Activated CD4-positive, alpha-beta T cell treated with anti-CD3 and anti-CD28 coated beads, Interleukin-2, amount 50 U/mL, for 24 hours (primary cell): ENCODE data around the gene USP10.
"Not testable (repeated sequence)": the region's sequence is repeated elsewhere in the genome, so short reads cannot be mapped to it uniquely, and the experiment has no call there.

Source experiments
- DNase-seq, 2 donors: peaks; one replicate each; pipeline ENCODE4 v3.0.0-alpha.2; 2020; ENCODE audit warnings: low read depth in 1 of 2, low spot score in 1 of 2

USP10 gene

DNA sequence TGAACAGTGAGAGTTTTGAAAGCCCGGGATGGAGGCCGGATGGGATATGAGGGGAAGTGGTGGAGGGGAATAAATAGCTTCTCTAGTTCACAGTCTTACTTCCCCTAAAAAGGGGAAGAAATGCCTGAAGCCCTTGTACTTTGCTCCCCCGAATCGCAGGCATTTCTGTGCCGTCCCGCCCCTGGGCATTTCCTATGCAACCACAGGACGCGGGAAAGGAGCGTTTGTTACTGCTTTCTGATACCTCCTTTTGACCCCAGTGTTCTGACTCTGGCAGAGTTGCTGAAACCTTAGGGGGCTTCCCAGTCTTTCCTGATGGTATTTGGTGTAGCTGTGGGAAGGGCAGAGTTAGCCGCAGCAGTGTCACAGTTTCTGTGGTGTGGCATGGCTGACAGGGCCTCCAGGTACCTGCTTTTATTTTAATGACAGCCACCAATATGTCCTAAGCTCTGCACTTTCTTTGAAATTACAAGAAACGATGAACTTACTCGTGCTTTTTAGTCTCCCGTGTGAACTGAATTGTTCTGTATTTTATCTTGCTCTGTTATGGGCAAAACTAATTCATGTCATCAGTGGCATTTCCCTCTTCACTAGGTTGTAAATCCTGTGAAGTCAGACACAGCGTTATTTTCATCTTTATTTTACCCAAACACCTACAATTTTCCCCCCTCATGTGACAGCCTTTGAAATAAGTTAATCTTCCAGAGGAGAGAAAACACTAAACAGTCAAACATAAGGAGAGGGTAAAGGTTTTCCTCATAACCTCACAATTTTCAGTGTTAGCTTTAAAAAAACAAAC lies 27.1 kb downstream of the USP10 start:
- no peak for DNase-seq

- DNase-seq, result no peak
Measured at GRCh38 chr16:84728853-84729424, 29.1 kb downstream of the USP10 start.

GRCh38 chr16:84729716-84730320 lies 30.0 kb downstream of the USP10 start:
- no peak for DNase-seq

GRCh38 chr16:84730406-84731106 lies 30.8 kb downstream of the USP10 start:
- DNase-seq, result no peak

DNA sequence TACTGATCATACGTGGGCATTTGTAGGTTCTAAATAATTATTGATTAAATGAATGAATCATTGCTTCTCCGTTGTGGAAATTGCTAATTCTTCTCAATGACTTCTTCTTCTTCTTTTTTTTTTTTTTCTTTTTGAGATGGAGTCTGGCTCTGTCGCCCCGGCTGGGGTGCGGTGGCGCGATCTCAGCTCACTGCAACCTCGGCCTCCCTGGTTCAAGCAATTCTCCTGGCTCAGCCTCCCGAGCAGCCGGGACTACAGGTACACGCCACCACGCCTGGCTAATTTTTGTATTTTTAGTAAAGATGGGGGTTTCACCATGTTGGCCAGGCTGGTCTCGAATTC lies 32.5 kb downstream of the USP10 start:
- DNase-seq, result not testable (repeated sequence)

DNA sequence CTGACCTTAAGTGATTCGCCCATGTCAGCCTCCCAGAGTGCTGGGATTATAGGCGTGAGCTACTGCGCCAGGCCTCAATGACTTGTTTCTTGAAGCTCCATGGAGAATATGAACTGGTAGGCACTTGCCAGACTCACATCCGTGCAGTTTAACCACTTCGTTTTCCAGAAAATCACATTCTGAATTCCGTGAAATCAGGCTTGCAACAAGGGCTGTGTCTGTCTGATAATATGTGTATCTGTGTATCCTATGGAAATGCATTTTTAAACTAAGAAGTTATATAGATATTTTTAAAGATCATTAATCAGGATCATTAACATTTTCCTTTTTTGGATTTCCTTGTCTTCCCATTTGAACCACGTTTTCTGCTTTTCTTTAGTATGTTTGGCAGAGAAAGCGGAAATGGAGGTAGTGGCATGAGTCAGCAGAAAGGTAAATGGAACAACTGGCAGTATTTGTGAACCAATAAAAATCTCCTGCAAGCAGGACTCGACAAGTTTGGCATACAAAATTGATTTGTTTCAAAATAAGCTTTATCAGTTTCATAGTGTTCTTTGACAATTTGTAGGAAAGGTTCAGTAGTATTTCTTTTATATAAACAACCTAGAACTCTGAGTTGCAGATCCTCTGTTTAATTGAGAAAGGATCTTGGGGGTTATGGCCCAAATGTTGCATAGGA lies 33.0 kb downstream of the USP10 start:
- DNase-seq, result no peak

GRCh38 chr16:84735849-84736586 lies 36.2 kb downstream of the USP10 start:
- no peak for DNase-seq

- no peak for DNase-seq
Measured at GRCh38 chr16:84737192-84738011, 37.6 kb downstream of the USP10 start.

DNA sequence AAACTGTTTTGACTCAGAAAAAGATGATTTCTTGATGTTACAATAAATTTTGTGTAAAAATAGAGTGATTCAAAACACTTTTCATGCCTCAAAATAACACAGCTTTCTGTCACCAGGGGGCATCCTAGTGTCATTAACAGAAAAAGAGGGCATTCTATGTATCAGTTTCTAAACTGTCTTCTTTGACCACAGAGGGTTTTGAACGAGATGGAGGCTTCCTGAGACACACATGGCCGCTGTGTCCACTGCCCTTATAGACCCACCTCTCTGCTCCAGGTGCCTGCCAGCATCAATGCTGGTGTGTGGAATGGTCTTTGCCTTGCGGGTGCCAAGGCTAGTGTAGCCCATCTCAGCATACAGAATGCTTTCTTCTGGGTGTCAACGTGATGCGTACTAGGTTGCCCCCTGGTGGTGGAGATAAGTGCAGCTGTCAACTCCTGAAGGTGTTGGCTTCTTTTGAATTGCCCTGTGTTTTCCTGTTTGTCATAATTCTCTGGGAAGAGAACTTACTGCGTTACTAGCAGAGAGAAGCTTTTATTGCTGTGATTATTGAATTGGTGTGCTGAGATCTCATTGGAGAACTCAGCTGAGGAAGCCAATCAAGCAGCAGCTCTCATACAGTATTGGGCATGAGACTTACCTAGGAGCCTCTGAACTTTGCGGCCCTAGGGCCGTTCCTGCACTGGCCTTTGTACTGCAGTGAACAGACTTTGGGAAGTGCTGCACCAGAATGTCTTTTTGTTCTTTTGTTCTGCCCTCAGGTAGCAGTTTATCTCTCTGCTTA lies 38.6 kb downstream of the USP10 start:
- DNase-seq, result peak; percentile 55 to 71

DNA sequence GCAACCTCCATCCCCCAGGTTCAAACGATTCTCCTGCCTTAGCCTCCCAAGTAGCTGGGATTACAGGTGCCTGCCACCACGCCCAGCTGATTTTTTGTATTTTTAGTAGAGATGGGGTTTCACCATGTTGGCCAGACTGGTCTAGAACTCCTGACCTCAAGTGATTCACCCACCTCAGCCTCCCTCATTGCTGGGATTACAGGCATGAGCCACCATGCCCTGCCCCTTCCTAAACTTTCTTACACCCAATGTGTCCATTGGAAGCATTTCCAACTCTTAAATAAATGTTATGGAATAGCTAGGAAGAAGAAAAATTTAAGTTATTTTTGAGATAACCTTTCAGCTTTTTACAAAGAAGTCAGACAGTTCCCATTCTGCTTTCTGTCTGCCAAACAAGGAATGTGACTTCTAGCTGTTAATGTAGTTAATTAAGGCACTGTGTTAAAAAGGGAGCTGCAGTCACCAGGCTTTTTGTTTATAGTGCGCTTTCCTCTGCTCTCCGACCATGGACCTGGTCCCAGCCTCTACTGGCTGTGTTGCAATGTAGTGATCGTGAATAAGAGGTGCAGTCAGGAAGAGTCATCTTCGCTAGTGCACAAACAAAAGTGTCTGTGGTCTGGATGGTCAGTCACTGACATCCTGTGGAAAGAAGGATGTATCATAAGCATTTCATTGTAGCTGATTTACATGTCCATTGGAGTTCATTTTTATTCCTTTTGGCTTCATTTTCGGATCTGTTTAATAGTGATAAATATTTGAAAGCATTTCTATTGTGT lies 39.7 kb downstream of the USP10 start:
- no peak for DNase-seq

DNA sequence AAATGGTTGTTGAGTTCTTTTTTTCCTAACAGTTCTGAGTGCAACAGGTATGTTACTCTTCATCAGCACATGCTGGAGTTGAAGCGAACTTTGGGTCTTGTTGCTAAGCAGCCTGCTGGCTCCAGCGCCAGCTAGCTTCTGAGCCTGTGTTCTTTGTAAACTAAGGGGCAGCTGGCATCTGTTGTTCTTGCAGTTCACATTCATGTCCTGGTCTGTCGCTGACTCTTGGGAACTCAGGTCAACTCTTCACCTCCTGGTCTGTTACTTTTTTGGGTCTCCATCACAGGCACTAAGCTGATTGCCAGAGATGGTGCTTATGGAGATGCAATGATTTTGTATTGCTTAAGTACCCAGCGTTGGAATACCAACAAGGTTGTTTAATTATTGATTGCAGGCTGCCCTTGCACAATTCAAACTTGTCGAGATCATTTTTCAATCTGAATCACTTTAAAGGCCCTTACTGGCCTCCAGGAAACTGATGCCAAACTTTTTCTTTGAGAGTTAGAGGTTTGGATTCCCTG lies 40.9 kb downstream of the USP10 start:
- DNase-seq, result no peak

- DNase-seq, result no peak
Measured at GRCh38 chr16:84741340-84741830, 41.6 kb downstream of the USP10 start.

GRCh38 chr16:84742641-84743092 lies 42.9 kb downstream of the USP10 start:
- no peak for DNase-seq

DNA sequence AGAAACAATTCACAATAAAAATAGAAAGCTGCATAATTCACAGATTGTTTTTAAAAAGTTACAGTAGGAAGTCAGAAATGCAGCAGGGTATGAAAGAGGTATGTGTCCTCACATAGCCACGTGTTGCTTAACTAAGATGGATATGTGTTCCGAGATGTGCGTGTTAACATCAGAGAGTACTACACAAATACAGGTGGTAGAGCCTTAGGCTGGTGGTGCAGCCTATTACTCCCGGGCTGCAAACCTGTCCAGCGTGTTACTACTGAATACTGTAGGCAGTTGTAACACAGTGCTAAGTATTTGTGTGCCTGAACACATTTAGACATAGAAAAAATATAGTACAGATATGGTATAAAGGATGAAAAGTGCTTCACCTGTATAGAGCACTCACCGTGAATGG lies 46.4 kb downstream of the USP10 start:
- no peak for DNase-seq

DNA sequence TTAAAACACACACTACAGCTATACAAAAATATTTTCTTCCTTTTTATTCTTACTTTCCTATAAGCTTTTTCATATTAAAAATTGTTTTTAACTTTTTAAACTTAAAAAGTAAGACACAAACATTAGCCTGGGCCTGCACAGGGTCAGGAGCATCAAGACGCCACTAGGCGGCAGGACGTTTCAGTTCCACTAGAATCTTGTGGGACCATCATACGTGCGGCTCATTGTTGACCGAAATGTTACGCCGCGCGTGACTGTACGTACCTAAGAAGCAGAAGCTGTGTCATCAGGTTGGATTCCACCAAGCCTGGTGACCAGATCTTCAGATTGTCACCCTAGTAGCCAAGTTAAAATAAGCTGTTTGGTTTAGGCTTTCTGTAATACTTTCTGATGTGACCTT lies 47.1 kb downstream of the USP10 start:
- DNase-seq, result no peak

DNA sequence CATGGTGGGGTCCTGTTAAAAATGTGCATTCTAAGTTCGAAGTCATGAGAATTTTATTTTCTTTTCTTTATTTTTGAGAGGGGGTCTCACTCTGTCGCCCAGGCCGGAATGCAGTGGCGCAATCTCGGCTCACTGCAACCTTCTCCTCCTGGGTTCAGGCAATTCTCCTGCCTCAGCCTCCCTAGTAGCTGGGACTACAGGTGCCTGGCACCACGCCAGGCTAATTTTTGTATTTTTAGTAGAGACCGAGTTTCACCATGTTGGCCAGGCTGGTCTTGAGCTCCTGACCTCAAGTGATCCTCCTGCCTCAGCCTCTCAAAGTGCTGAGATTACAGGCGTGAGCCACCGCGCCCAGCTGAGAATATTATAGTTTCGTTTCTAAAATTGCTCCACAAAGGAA lies 48.4 kb downstream of the USP10 start:
- DNase-seq, result not testable (repeated sequence)

DNA sequence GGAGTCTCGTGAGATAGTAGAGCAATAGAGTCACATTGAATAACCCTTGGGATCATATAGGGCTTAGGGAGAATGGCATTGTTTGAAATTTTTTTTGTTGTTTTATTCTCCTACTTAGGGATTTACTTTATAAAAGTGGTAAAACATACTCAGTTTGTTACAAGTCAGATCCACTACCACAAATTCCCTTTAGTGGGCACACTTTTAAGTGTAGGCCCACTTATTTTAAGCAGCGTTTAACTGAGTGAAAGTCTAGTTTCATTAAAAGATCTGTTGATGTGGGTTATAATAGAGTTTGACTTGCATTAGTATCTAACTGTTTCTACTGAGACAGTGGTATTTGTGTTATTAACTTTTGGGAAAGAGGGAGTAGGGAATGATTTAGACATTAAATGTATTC lies 49.3 kb downstream of the USP10 start:
- DNase-seq, result no peak

DNA sequence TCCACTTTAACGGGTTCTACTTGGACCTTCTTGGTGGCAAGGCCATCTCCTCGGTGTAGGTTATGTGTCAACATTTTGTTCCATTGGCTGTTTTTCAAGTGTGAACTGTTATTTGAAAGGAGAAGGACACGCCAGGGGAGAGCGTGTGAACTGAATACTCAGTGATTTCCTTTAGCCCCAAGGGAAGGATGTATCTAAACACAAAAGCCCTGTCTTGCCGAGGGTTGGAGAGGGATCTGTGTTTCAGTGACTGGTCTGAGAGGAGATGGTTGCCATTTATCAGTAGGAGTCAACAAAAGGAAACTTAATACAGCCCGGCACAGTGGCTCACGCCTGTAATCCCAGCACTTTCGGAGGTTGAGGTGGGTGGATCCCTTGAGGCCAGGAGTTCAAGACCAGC lies 50.0 kb downstream of the USP10 start:
- no peak for DNase-seq
